Measurements from ENCODE around the gene NTMT1. TPM values are rescaled to one million over a fixed set of nuclear protein-coding genes. Genes with fewer than 3 reads are reported as not detected.

The NTMT1 gene
- total RNA-seq, 2 donors from 2014 or later = 39.6 to 49.1 TPM

DNA sequence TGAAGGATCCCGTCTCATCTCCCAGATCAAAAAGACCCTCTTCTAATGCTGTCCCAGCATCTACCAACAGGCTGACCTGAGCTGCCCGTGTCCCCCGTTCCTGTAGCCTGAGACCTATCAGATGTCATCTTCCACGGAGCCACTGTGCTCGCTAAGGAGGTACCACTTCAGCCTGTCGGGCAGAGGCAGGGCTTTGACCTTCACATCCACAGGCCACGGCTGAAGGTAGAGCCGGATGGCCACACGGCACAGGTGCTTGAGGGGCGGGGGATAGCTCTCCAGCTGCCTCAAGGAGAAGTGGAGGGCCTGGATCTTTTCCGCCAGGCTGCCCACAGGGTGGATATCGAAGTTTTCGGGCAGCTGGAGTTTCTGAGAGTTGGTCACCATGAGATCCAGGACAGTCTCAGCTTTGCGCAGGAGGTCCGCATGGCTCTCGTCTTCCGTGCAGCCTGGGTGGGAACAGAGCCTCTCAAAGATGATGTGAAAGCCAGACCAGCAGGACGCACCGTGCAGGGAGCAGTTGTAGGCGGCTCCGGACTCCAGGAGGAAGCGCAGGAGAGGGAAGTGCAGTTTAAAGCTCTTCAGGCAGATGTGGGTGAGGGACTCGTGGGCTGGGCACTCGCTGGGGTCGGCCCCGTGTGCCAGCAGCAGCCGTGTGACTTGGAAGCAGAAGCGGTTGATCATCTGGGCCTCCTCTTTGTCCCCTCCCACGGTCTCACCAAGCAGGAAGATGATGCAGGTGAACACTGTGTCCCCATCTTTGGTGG, 11.9 kb downstream of the NTMT1 start:
- 92% methylated on average over 26 to 29 of the region's 29 CpGs for WGBS, 2 experiments (ENCODE audit: insufficient coverage in 1 of 2, insufficient read length in 1 of 2)
- Histone ChIP-seq H3K27ac (ENCODE audit: low read depth, low read length) (no peak overlapping the region), H3K4me3 (ENCODE audit: low read length) (no peak overlapping the region), H3K27me3 (ENCODE audit: control insufficient read depth, insufficient read depth, low read length, poor library complexity, severe bottlenecking) (no peaks in the 10 kb centered on the region), H3K9ac (ENCODE audit: extremely low read depth, low read length, poor library complexity, severe bottlenecking) (no peak overlapping the region), H3K9me3 (ENCODE audit: control insufficient read depth, low read length) (no peaks in the 10 kb centered on the region), H3K36me3 (ENCODE audit: control insufficient read depth, insufficient read depth, low read length) (peaks cover 52% of the 10 kb centered on the region), H3K4me1 (ENCODE audit: control insufficient read depth, insufficient read depth, low read length) (peaks cover 6% of the 10 kb centered on the region)
- Mint-ChIP-seq H3K36me3 (ENCODE audit: low read depth) (peaks cover 34% of the 10 kb centered on the region), H3K4me3 (no peak overlapping the region), H3K9me3 (no peaks in the 10 kb centered on the region), H3K4me1 (peaks cover 10% of the 10 kb centered on the region), H3K27ac (no peak overlapping the region), H3K27me3 (ENCODE audit: insufficient read depth) (no peaks in the 10 kb centered on the region)
- no peak for TF ChIP-seq CTCF (conservative IDR thresholded peaks at IDR 0.05)
- DNase-seq = no peak

DNA sequence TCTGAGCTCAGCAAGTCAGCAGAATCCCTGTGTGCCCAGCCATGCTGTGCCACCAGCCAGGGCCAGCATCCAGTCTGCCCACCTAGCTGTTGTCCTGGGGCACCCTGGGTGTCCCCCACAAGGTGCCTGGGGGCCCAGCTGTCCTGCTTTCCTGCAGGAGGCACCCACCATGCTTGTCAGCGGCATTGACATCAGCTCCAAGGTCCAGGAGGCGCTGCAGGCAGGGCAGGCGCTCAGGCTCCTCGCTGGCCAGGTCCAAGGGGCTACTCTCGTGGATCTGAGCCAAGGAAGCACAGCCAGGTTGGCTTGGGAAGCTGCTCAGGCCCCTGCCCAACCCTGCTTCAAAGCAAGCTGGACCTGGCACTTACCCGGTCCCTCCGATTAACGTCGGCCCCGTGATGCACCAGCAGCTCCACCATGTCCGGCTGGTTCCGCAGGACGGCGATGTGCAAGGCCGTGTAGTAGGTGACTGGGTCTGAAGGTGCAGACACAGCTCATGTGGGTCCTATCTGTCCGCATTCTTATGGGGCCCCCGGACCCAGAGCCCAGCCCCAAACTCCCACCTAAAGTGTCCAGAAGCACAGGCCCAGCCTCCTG, 13.2 kb downstream of the NTMT1 start:
- peaks cover 6% of the 10 kb centered on the region for H3K4me1 ChIP-seq (ENCODE audit: control insufficient read depth, insufficient read depth, low read length)
- H3K27me3 ChIP-seq (ENCODE audit: control insufficient read depth, insufficient read depth, low read length, poor library complexity, severe bottlenecking) = no peaks in the 10 kb centered on the region
- no peaks in the 10 kb centered on the region for H3K27me3 Mint-ChIP-seq (ENCODE audit: insufficient read depth)
- no peak overlapping the region for H3K27ac Mint-ChIP-seq
- no peak for DNase-seq
- no peak overlapping the region for H3K4me3 ChIP-seq (ENCODE audit: low read length)
- H3K36me3 Mint-ChIP-seq (ENCODE audit: low read depth) = peaks cover 24% of the 10 kb centered on the region
- peaks cover 10% of the 10 kb centered on the region for H3K4me1 Mint-ChIP-seq
- TF ChIP-seq CTCF (conservative IDR thresholded peaks at IDR 0.05) = no peak
- H3K27ac ChIP-seq (ENCODE audit: low read depth, low read length) = no peak overlapping the region
- peaks cover 40% of the 10 kb centered on the region for H3K36me3 ChIP-seq (ENCODE audit: control insufficient read depth, insufficient read depth, low read length)
- no peak overlapping the region for H3K9ac ChIP-seq (ENCODE audit: extremely low read depth, low read length, poor library complexity, severe bottlenecking)
- H3K9me3 ChIP-seq (ENCODE audit: control insufficient read depth, low read length) = no peaks in the 10 kb centered on the region
- WGBS, 2 experiments (ENCODE audit: insufficient coverage in 1 of 2, insufficient read length in 1 of 2) = 95 to 96% methylated on average over 17 of the region's 17 CpGs
- H3K4me3 Mint-ChIP-seq = no peak overlapping the region
- no peaks in the 10 kb centered on the region for H3K9me3 Mint-ChIP-seq

GRCh38 chr9:129639756-129640085, 13.8 kb downstream of the NTMT1 start:
- Histone ChIP-seq H3K36me3 (ENCODE audit: control insufficient read depth, insufficient read depth, low read length) (peaks cover 36% of the 10 kb centered on the region), H3K27me3 (ENCODE audit: control insufficient read depth, insufficient read depth, low read length, poor library complexity, severe bottlenecking) (no peaks in the 10 kb centered on the region), H3K27ac (ENCODE audit: low read depth, low read length) (no peak overlapping the region), H3K4me1 (ENCODE audit: control insufficient read depth, insufficient read depth, low read length) (peaks cover 6% of the 10 kb centered on the region), H3K4me3 (ENCODE audit: low read length) (no peak overlapping the region), H3K9me3 (ENCODE audit: control insufficient read depth, low read length) (no peaks in the 10 kb centered on the region), H3K9ac (ENCODE audit: extremely low read depth, low read length, poor library complexity, severe bottlenecking) (no peak overlapping the region)
- no peak for DNase-seq
- peak overlapping the region; percentile 69 for H3K4me3 Mint-ChIP-seq
- WGBS, 2 experiments (ENCODE audit: insufficient coverage in 1 of 2, insufficient read length in 1 of 2) = 90 to 92% methylated on average over 5 to 12 of the region's 12 CpGs
- no peaks in the 10 kb centered on the region for H3K27me3 Mint-ChIP-seq (ENCODE audit: insufficient read depth)
- H3K9me3 Mint-ChIP-seq = no peaks in the 10 kb centered on the region
- H3K4me1 Mint-ChIP-seq = peaks cover 10% of the 10 kb centered on the region
- H3K27ac Mint-ChIP-seq = no peak overlapping the region
- H3K36me3 Mint-ChIP-seq (ENCODE audit: low read depth) = peaks cover 23% of the 10 kb centered on the region
- no peak for TF ChIP-seq CTCF (conservative IDR thresholded peaks at IDR 0.05)
